Parathyroid adenoma (tissue), 2 donors: ENCODE results near the gene GRIK1.

Experiments
- H2AFZ ChIP-seq: fragments of 300-600 bp; sonication (generic); one replicate; pipeline ENCODE4 v1.7.0; 2017; ENCODE audit warnings: antibody characterized with exemption, mild to moderate bottlenecking
- H3K27ac ChIP-seq: fragments of 300-600 bp; sonication (generic); one replicate; pipeline ENCODE4 v1.7.0; 2017
- H3K27me3 ChIP-seq: fragments of 300-600 bp; sonication (generic); one replicate; pipeline ENCODE4 v1.7.0; 2017; ENCODE audit warnings: low read length; ENCODE audit not compliant: control insufficient read depth, insufficient read depth
- H3K36me3 ChIP-seq: fragments of 300-600 bp; sonication (generic); one replicate; pipeline ENCODE4 v1.7.0; 2017; ENCODE audit warnings: low read length; ENCODE audit not compliant: control insufficient read depth, insufficient read depth
- H3K4me1 ChIP-seq: fragments of 300-600 bp; sonication (generic); one replicate; pipeline ENCODE4 v1.7.0; 2017; ENCODE audit warnings: control low read depth
- H3K4me2 ChIP-seq: fragments of 300-600 bp; sonication (generic); one replicate; pipeline ENCODE4 v1.7.0; 2017; ENCODE audit warnings: low read length
- H3K4me3 ChIP-seq: fragments of 300-600 bp; sonication (generic); one replicate; pipeline ENCODE4 v1.7.0; 2017; ENCODE audit warnings: low read depth, low read length
- H3K79me2 ChIP-seq: fragments of 300-600 bp; sonication (generic); one replicate; pipeline ENCODE4 v1.7.0; 2017; ENCODE audit warnings: control low read depth
- H3K9ac ChIP-seq: fragments of 300-600 bp; sonication (generic); one replicate; pipeline ENCODE4 v1.7.0; 2017; ENCODE audit warnings: mild to moderate bottlenecking
- H3K9me3 ChIP-seq: fragments of 300-600 bp; sonication (generic); one replicate; pipeline ENCODE4 v1.7.0; 2017; ENCODE audit warnings: low read length; ENCODE audit not compliant: control insufficient read depth
- TF ChIP-seq, protein P1 (sequence below): fragments of 300-600 bp; sonication (generic); IDR thresholded peaks from one replicate; pipeline ENCODE4 v1.7.0; 2017; ENCODE audit warnings: antibody characterized with exemption, mild to moderate bottlenecking
- donor health status: primary hyperparathyroidism.

GRIK1 gene

GRCh38 chr21:29664615-29665014 lies 275.2 kb downstream of the GRIK1 start:
- TF ChIP-seq, protein P1, sequence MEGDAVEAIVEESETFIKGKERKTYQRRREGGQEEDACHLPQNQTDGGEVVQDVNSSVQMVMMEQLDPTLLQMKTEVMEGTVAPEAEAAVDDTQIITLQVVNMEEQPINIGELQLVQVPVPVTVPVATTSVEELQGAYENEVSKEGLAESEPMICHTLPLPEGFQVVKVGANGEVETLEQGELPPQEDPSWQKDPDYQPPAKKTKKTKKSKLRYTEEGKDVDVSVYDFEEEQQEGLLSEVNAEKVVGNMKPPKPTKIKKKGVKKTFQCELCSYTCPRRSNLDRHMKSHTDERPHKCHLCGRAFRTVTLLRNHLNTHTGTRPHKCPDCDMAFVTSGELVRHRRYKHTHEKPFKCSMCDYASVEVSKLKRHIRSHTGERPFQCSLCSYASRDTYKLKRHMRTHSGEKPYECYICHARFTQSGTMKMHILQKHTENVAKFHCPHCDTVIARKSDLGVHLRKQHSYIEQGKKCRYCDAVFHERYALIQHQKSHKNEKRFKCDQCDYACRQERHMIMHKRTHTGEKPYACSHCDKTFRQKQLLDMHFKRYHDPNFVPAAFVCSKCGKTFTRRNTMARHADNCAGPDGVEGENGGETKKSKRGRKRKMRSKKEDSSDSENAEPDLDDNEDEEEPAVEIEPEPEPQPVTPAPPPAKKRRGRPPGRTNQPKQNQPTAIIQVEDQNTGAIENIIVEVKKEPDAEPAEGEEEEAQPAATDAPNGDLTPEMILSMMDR, result no peak
- Histone ChIP-seq H3K4me2 (no peak overlapping the region), H3K4me1 (no peaks in the 10 kb centered on the region), H3K79me2 (no peaks in the 10 kb centered on the region), H3K36me3 (no peaks in the 10 kb centered on the region), H3K9me3 (no peaks in the 10 kb centered on the region), H3K9ac (no peak overlapping the region), H3K27me3 (no peaks in the 10 kb centered on the region), H3K27ac (no peak overlapping the region), H3K4me3 (no peak overlapping the region), H2AFZ (no peak overlapping the region)

DNA sequence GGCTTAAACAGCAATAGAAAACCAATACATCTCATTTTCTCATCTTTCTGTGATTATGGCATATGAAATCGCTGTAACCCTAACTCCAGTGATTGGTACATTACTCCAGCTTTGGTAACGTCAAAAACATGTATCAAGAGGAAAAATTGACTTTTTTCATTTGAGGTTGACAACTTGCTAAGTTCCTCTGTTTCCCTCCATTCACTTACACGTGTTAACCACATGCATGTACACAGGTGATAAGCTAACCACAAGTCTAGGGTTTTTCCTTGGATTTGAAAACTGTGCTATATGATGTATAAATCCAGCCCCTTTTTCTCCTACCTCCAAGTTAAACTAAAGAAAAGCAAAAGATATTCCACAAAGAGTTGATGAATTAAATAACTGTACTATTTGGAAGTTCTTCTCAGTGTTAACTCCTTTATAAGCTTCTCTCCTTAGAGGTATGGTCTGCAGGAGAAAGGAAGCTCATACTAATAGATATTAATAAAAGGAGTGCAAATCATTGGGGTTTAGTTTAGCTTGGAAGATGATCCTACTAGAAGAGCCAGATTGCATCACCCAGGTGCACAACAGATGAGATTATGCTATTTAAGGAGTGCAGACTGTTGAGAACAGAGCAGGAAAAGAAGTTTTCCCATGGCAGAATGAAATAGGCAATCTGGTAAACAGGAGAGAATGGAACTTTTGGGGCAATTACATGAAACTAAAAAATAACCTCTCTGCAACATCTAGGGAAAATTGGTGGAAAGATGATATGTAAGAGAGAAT lies 277.9 kb downstream of the GRIK1 start:
- H3K27me3 ChIP-seq, result no peaks in the 10 kb centered on the region
- H3K79me2 ChIP-seq, result no peaks in the 10 kb centered on the region
- no peak overlapping the region for H3K9ac ChIP-seq
- H3K27ac ChIP-seq, result no peak overlapping the region
- TF ChIP-seq, protein P1, result no peak
- H3K4me2 ChIP-seq, result no peak overlapping the region
- no peaks in the 10 kb centered on the region for H3K9me3 ChIP-seq
- no peaks in the 10 kb centered on the region for H3K36me3 ChIP-seq
- H3K4me3 ChIP-seq, result no peak overlapping the region
- no peak overlapping the region for H2AFZ ChIP-seq
- H3K4me1 ChIP-seq, result no peaks in the 10 kb centered on the region

- TF ChIP-seq, protein P1, result no peak
- no peak overlapping the region for H3K4me3 ChIP-seq
Measured at GRCh38 chr21:29660047-29660720, 279.6 kb downstream of the GRIK1 start.

DNA sequence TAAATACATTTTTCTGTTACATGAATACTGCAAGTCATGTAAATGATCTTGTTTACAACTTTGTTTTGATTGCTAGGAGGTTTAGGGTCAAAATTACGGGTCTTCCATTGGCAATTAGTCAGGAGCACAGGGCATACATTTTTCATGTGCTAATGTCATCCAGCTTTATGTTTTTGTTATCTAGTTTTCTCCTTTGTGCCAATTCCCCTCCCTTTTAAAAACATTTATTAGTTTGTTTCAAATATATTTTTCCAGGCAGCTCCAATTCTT lies 280.9 kb downstream of the GRIK1 start:
- Histone ChIP-seq H3K4me3 (no peak overlapping the region), H3K36me3 (no peaks in the 10 kb centered on the region), H3K9ac (no peak overlapping the region), H3K4me2 (no peak overlapping the region), H2AFZ (no peak overlapping the region), H3K79me2 (no peaks in the 10 kb centered on the region), H3K27me3 (no peaks in the 10 kb centered on the region), H3K27ac (no peak overlapping the region), H3K9me3 (no peaks in the 10 kb centered on the region), H3K4me1 (no peaks in the 10 kb centered on the region)
- TF ChIP-seq, protein P1, result no peak

More at GRCh38 chr21:29660047-29660720, 279.6 kb downstream of the GRIK1 start:
- Histone ChIP-seq H3K36me3 (no peaks in the 10 kb centered on the region), H3K9ac (no peak overlapping the region), H3K27ac (no peak overlapping the region), H3K27me3 (no peaks in the 10 kb centered on the region), H3K79me2 (no peaks in the 10 kb centered on the region), H3K9me3 (no peaks in the 10 kb centered on the region), H2AFZ (no peak overlapping the region), H3K4me1 (no peaks in the 10 kb centered on the region), H3K4me2 (no peak overlapping the region)
